DND-41 (cell line): ENCODE data around the gene CCDC116.

Experiments used
- ATAC-seq: fragments of 200-7000 bp; cut with Tn5 transposase; 3 replicates; pipeline ENCODE4 v1.9.1; 2021; ENCODE audit warnings: low read depth; ENCODE audit not compliant: insufficient read depth
- DNase-seq: peaks from one replicate; pipeline ENCODE4 v3.0.0-alpha.2; 2020
- H2AFZ ChIP-seq: 2 replicates; pipeline ENCODE4 v1.6.0; 2012; ENCODE audit warnings: low read depth, low read length
- H3K27ac ChIP-seq: 2 replicates; pipeline ENCODE4 v1.5.1; 2012; ENCODE audit warnings: low read length, inconsistent platforms
- H3K27me3 ChIP-seq: fragments of 200-600 bp; sonication (generic); 2 replicates; pipeline ENCODE4 v1.6.0; 2012; ENCODE audit warnings: low read length, mild to moderate bottlenecking, inconsistent platforms; ENCODE audit not compliant: insufficient read depth, poor library complexity
- H3K36me3 ChIP-seq: 2 replicates; pipeline ENCODE4 v1.5.1; 2012; ENCODE audit warnings: low read length, inconsistent platforms; ENCODE audit not compliant: insufficient read depth
- H3K4me1 ChIP-seq: 2 replicates; pipeline ENCODE4 v1.5.1; 2012; ENCODE audit warnings: mild to moderate bottlenecking, low read length; ENCODE audit not compliant: insufficient read depth
- H3K4me2 ChIP-seq: 2 replicates; pipeline ENCODE4 v1.6.0; 2012; ENCODE audit warnings: mild to moderate bottlenecking, moderate library complexity, low read length, inconsistent platforms; ENCODE audit not compliant: insufficient read depth
- H3K4me3 ChIP-seq, 2 experiments: fragments of 200-600 bp in 1 of 2; shearing (Covaris generic) in 1 of 2; 2 replicates each; pipeline ENCODE4 v1.5.1; 2012 to 2016; ENCODE audit warnings: inconsistent platforms in 2 of 2, low read length in 2 of 2, mild to moderate bottlenecking in 2 of 2, low read depth in 1 of 2, moderate library complexity in 1 of 2
- H3K79me2 ChIP-seq: 2 replicates; pipeline ENCODE4 v1.6.0; 2012; ENCODE audit warnings: low read length, inconsistent platforms; ENCODE audit not compliant: insufficient read depth
- H3K9ac ChIP-seq: 2 replicates; pipeline ENCODE4 v1.6.0; 2012; ENCODE audit warnings: low read depth, mild to moderate bottlenecking, inconsistent platforms, low read length, moderate library complexity
- H3K9me3 ChIP-seq: 2 replicates; pipeline ENCODE4 v1.5.1; 2012; ENCODE audit warnings: low read length, moderate library complexity, mild to moderate bottlenecking, inconsistent platforms; ENCODE audit not compliant: insufficient read depth, severe bottlenecking
- H4K20me1 ChIP-seq: 2 replicates; pipeline ENCODE4 v1.6.0; 2012; ENCODE audit warnings: low read length; ENCODE audit not compliant: insufficient read depth
- CTCF ChIP-seq: IDR thresholded peaks from 2 replicates; pipeline ENCODE4 v1.5.1; 2012; ENCODE audit warnings: borderline replicate concordance, low read length, moderate library complexity, mild to moderate bottlenecking; ENCODE audit not compliant: poor library complexity, severe bottlenecking; ENCODE audit errors: extremely low read depth
- EZH2 ChIP-seq: IDR thresholded peaks from 3 replicates; pipeline ENCODE4 v1.6.1; 2012; ENCODE audit warnings: borderline replicate concordance, low read depth, mild to moderate bottlenecking, moderate library complexity, low read length, inconsistent platforms; ENCODE audit not compliant: severe bottlenecking

The CCDC116 gene

DNA sequence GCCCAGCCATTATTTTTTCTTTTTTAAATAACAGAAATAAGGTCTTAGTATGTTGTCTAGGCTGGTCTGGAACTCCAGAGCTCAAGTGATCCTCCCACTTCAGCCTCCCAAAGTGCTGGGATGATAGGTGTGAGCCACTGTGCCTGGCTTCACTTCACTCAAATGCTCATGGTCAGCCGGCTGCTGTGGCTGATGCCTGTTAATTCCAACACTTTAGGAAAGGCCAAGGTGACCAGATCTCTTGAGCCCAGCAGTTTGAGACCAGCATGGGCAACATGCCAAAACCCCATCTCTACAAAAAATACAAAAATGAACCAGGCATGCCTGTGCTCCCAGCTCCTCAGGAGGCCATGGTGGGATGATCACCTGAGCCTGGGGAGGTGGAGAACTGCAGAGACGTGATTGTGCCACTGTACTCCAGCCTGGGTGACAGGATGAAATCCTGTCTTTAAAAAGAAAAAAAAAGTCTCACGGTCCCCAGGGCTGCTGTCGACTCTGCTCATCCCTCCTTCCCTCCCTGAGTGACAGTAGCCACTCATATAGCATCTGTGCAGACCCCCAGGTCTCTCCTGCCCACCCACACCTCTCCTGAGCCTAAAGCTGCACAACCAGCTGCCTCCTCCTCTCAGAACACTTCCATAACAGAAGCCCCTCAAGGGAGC lies 6.4 kb upstream of the CCDC116 start:
- Histone ChIP-seq H3K27me3 (no peaks in the 10 kb centered on the region), H3K4me2 (peak overlapping the region; percentile 34; the same call in 1 of the 2 replicates), H4K20me1 (peaks cover 70% of the 10 kb centered on the region), H2AFZ (no peak overlapping the region), H3K9ac (no peak overlapping the region), H3K27ac (no peak overlapping the region), H3K9me3 (no peaks in the 10 kb centered on the region), H3K36me3 (peaks cover 65% of the 10 kb centered on the region), H3K4me1 (peaks cover 37% of the 10 kb centered on the region), H3K79me2 (peaks cover 79% of the 10 kb centered on the region), H3K4me3 (no peak overlapping the region)
- ATAC-seq (no peak), DNase-seq (no peak)
- TF ChIP-seq CTCF (no peak), EZH2 (no peak)

DNA sequence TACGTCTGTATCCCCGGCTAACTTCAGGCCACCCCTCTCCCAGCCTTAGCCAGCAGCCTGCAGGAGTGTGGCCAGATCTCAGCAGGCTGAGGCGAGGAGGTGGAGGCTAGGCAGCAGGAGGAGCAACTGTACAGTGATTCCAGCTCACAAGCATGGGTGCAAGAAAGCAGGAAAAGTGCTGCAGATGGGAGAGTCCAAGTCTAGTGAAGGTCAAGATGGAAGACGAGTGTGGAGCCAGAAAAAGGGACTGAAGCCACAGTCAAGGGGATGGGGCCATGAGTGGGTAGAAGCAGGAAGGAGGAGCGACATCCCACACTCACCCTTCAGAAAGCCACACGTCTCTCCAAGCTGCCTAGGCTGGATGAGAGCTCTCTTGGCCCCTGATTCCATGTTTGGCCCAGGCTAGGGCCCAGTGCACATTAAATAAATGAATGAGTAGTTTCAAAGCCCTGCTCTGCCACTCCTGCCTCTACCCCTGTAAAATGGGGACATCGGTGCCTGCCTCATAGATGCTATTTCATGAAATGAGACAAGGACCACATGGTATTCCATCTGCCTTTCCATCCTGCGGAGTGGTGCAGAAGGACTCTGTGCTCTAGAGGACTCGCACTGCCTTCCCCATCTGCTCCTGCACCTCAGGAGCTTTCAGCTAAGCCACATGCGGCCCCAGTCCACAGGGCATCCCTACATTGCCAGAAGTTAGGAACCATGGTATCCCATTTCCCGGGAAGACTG lies 5.7 kb upstream of the CCDC116 start:
- TF ChIP-seq CTCF (no peak), EZH2 (no peak)
- H3K9ac ChIP-seq = no peak overlapping the region

DNA sequence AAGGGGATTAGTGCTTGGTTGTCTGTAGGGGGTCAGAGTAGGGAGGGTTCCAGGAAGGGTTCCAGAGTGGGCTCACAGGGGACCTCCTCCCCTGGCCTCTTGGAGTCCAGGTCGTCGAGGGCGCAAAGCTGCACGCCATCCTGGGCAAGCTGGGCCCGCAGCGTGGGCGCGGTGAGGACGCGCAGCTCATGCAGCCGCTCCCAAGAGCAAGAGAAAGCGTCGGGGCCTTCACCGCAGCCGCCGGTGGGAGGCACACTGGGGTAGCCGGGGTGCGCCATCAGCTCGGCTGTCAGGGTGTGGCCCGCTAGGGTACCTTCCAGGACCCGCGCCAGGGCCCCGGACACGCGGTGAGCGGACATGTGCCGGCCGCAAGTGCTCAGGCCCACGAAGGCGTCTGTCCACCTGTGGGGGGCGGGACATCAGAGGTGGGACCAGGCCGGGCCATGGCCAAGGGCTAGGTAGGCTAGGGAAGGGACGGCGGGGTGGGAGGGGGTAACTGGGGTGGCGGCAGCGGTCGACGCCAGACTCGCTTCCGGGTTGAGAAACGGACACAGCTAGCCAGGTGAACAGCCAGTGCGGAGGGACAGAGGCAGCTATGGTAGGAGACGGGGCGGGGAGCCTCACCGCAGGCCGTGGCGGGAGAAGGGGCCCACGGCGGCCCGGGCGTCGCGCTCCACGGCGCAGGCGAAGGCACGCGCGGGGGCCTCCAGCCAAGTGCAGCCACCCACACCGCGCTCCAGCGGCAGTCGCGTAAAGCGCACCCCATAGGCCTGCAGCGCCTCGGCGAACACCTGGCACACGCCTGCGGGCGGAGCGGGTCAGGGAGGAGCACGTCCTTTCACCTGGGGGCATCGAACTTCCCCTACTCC lies 3.9 kb upstream of the CCDC116 start:
- no peaks in the 10 kb centered on the region for H3K9me3 ChIP-seq
- peaks cover 60% of the 10 kb centered on the region for H3K4me1 ChIP-seq
- DNase-seq (no peak), ATAC-seq (no peak)
- H3K27ac ChIP-seq = peak overlapping the region; percentile 90
- peak overlapping the region; percentile 66 to 87; a peak in 3 of 4 replicates for H3K4me3 ChIP-seq
- peak overlapping the region; percentile 70; the same call in 1 of the 2 replicates for H2AFZ ChIP-seq
- peak overlapping the region; percentile 92 for H3K4me2 ChIP-seq
- no peak for TF ChIP-seq CTCF
- H3K27me3 ChIP-seq = no peaks in the 10 kb centered on the region
- H3K79me2 ChIP-seq = peaks cover 59% of the 10 kb centered on the region
- H4K20me1 ChIP-seq = peaks cover 50% of the 10 kb centered on the region
- H3K9ac ChIP-seq = peak overlapping the region; percentile 89
- H3K36me3 ChIP-seq = peaks cover 45% of the 10 kb centered on the region

More for the DNA sequence above, 5.7 kb upstream of the CCDC116 start:
- no peaks in the 10 kb centered on the region for H3K9me3 ChIP-seq
- peaks cover 44% of the 10 kb centered on the region for H3K4me1 ChIP-seq
- H3K79me2 ChIP-seq = peaks cover 76% of the 10 kb centered on the region
- no peak overlapping the region for H3K4me3 ChIP-seq
- peaks cover 62% of the 10 kb centered on the region for H3K36me3 ChIP-seq
- no peak overlapping the region for H2AFZ ChIP-seq
- DNase-seq (no peak), ATAC-seq (no peak)
- peaks cover 67% of the 10 kb centered on the region for H4K20me1 ChIP-seq
- H3K4me2 ChIP-seq = peak overlapping the region; percentile 34; the same call in 1 of the 2 replicates
- H3K27me3 ChIP-seq = no peaks in the 10 kb centered on the region
- no peak overlapping the region for H3K27ac ChIP-seq
